ENCODE data around the gene PRICKLE3. TPM values are rescaled to one million over a fixed set of nuclear protein-coding genes. Genes with fewer than 3 reads are reported as not detected.
"Not testable (repeated sequence)": the region's sequence is repeated elsewhere in the genome, so short reads cannot be mapped to it uniquely, and the experiment has no call there.

The PRICKLE3 gene
- total RNA-seq, 1 experiment from 2014 or later = 14.5 TPM

DNA sequence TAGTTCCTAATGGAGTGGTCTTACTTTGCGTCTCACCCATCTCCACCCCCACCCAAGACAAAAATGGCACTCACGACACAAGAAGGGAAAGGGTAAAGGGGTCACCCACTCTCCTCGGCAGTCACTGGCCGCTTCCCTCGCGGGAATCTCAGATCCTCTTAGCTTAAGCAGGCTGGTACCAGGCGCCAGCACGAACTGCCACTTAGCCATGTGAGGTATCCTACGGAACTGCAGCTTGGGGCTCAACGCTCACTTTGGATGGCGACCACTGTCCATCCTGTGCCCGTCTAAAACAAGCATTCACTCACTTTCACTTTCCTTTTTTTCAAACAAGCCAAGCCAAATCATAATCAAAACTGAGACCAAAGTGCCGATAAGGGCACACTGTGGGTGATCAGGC lies 38.2 kb downstream of the PRICKLE3 start:
- peak overlapping the region; percentile 23 for H3K27ac Mint-ChIP-seq (ENCODE audit: low read depth, unreplicated experiment)
- no peaks in the 10 kb centered on the region for H3K4me1 Mint-ChIP-seq (ENCODE audit: insufficient read depth, unreplicated experiment)

DNA sequence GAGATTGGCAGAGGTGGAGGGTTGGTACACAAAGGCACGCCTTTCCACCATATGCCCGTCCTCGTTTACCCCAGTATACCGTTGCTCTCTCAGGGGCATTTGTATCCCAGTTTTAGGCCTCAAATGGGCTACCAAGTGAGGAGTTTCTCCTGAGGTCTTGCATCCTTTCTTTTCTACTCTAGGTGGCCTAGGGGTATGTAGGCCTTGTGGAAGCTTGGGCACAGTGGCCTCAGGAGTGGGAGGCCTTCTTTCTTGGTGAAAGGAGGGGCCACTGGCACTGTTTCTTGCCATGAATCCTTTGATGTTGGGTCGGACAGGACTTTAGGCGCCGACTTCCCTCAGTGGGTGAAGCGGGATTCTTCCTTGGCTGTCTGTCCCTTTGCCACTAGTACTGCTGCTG lies 38.9 kb downstream of the PRICKLE3 start:
- peaks cover 8% of the 10 kb centered on the region for H3K9me3 Mint-ChIP-seq (ENCODE audit: unreplicated experiment)
- no peaks in the 10 kb centered on the region for H3K4me1 Mint-ChIP-seq (ENCODE audit: insufficient read depth, unreplicated experiment)
- no peak overlapping the region for H3K4me3 Mint-ChIP-seq (ENCODE audit: unreplicated experiment)
- no peaks in the 10 kb centered on the region for H3K27me3 Mint-ChIP-seq (ENCODE audit: insufficient read depth, unreplicated experiment)
- no peak overlapping the region for H3K27ac Mint-ChIP-seq (ENCODE audit: low read depth, unreplicated experiment)
- no peak for DNase-seq (ENCODE audit: unreplicated experiment)
- BruUV-seq (replicated peaks) = no TSS peak
- H3K36me3 Mint-ChIP-seq (ENCODE audit: insufficient read depth, unreplicated experiment) = no peaks in the 10 kb centered on the region
- ChIA-PET POLR2A (no interaction called here), CTCF (no interaction called here)
- TF ChIP-seq, protein P1, sequence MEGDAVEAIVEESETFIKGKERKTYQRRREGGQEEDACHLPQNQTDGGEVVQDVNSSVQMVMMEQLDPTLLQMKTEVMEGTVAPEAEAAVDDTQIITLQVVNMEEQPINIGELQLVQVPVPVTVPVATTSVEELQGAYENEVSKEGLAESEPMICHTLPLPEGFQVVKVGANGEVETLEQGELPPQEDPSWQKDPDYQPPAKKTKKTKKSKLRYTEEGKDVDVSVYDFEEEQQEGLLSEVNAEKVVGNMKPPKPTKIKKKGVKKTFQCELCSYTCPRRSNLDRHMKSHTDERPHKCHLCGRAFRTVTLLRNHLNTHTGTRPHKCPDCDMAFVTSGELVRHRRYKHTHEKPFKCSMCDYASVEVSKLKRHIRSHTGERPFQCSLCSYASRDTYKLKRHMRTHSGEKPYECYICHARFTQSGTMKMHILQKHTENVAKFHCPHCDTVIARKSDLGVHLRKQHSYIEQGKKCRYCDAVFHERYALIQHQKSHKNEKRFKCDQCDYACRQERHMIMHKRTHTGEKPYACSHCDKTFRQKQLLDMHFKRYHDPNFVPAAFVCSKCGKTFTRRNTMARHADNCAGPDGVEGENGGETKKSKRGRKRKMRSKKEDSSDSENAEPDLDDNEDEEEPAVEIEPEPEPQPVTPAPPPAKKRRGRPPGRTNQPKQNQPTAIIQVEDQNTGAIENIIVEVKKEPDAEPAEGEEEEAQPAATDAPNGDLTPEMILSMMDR (IDR thresholded peaks at IDR 0.05; ENCODE audit: unreplicated experiment) = no peak
- intact Hi-C loops (cut with micrococcal nuclease) = no loop called here

More for the DNA sequence above, 38.2 kb downstream of the PRICKLE3 start:
- no TSS peak for BruUV-seq (replicated peaks)
- Mint-ChIP-seq H3K27me3 (ENCODE audit: insufficient read depth, unreplicated experiment) (no peaks in the 10 kb centered on the region), H3K4me3 (ENCODE audit: unreplicated experiment) (no peak overlapping the region), H3K9me3 (ENCODE audit: unreplicated experiment) (peaks cover 8% of the 10 kb centered on the region), H3K36me3 (ENCODE audit: insufficient read depth, unreplicated experiment) (no peaks in the 10 kb centered on the region)
- POLR2A ChIA-PET = no interaction called here
- TF ChIP-seq, protein P1 (IDR thresholded peaks at IDR 0.05; ENCODE audit: unreplicated experiment) = no peak
- DNase-seq (ENCODE audit: unreplicated experiment) = no peak
- CTCF ChIA-PET = interaction anchor here (0.7 kb wide), 1 partner anchor 1655 kb away, joined by 4 read pairs; no protein-coding TSS in a partner anchor
- intact Hi-C loops (cut with micrococcal nuclease) = no loop called here

DNA sequence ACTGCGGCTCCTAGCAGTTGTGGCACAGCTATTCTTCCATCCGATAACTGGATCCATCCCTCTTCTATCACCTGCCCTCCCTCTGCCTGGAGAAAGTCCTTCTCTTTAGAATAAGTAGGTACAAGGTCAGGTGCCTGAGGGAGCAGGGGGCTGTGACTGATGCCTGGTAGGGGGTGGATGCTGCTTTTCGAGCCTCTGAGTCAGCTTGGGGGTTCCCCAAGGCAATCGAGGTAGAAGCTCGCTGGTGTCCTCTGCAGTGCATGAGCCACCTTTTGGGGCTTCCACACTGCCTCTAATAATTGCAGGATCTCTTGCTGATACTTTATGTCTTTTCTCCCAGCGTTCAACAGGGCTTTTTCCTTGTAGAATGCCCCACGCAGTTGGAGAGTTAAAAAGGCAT lies 43.0 kb downstream of the PRICKLE3 start:
- peaks cover 12% of the 10 kb centered on the region for H3K9me3 Mint-ChIP-seq (ENCODE audit: unreplicated experiment)
- not testable (repeated sequence) for DNase-seq (ENCODE audit: unreplicated experiment); H3K27ac Mint-ChIP-seq (ENCODE audit: low read depth, unreplicated experiment)

DNA sequence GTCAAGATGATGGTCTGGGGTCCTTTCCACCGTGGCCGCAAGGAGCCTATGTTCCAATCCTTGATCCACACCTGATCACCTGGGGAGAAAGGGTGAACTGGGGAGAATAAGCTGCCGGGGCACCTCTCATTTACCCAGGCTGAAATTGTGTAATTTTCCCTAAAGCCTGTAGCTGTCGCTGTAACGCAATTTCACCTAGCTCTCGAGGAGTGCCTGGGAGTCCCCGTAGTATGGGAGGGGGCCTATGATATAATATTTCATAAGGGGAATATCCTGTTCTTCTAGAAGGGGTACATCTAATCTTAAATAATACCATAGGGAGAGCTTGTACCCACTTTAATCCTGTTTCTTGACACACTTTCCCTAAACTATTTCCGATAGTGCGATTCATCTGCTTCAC lies 43.9 kb downstream of the PRICKLE3 start:
- peaks cover 12% of the 10 kb centered on the region for H3K9me3 Mint-ChIP-seq (ENCODE audit: unreplicated experiment)
- BruUV-seq (replicated peaks); H3K4me1 Mint-ChIP-seq (ENCODE audit: insufficient read depth, unreplicated experiment); intact Hi-C loops (cut with micrococcal nuclease); DNase-seq (ENCODE audit: unreplicated experiment); H3K27me3 Mint-ChIP-seq (ENCODE audit: insufficient read depth, unreplicated experiment); H3K36me3 Mint-ChIP-seq (ENCODE audit: insufficient read depth, unreplicated experiment); H3K27ac Mint-ChIP-seq (ENCODE audit: low read depth, unreplicated experiment); H3K4me3 Mint-ChIP-seq (ENCODE audit: unreplicated experiment): not testable (repeated sequence)
- ChIA-PET CTCF (interaction anchor here (0.8 kb wide), 1 partner anchor 13 kb away, joined by 3 read pairs; no protein-coding TSS in a partner anchor), POLR2A (interaction anchor here (0.8 kb wide), 1 partner anchor 14 kb away, joined by 4 read pairs; no protein-coding TSS in a partner anchor)

More for the DNA sequence above, 43.0 kb downstream of the PRICKLE3 start:
- H3K4me3 Mint-ChIP-seq (ENCODE audit: unreplicated experiment); POLR2A ChIA-PET; intact Hi-C loops (cut with micrococcal nuclease); H3K4me1 Mint-ChIP-seq (ENCODE audit: insufficient read depth, unreplicated experiment); H3K36me3 Mint-ChIP-seq (ENCODE audit: insufficient read depth, unreplicated experiment); H3K27me3 Mint-ChIP-seq (ENCODE audit: insufficient read depth, unreplicated experiment); BruUV-seq (replicated peaks): not testable (repeated sequence)
- CTCF ChIA-PET = interaction anchor here (0.8 kb wide), 1 partner anchor 13 kb away, joined by 3 read pairs; no protein-coding TSS in a partner anchor

DNA sequence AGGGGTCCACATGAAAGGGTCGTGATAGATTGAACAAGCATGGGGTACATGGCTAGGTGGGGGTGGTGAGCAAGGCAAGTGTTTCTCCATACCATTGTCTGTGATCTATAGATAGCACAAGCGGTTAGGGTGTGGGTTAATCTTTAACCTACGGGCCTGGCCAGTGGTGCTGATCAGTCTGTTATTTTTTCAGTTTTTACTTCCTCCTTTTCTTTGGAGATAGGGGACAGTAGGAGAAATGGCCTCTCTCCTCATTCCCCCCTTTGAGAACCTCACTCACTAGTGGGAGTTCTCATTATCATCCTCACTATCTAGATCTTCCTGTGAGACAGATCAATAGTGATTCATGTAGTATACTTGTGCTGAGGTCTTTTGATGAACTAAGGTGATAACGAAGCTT lies 46.5 kb downstream of the PRICKLE3 start:
- no TSS peak for BruUV-seq (replicated peaks)
- ChIA-PET CTCF (interaction anchor here (1.9 kb wide), 1 partner anchor 16 kb away, joined by 7 read pairs; no protein-coding TSS in a partner anchor), POLR2A (no interaction called here)
- H3K4me1 Mint-ChIP-seq (ENCODE audit: insufficient read depth, unreplicated experiment) = no peaks in the 10 kb centered on the region
- no peak overlapping the region for H3K27ac Mint-ChIP-seq (ENCODE audit: low read depth, unreplicated experiment)
- peak; percentile 8 for DNase-seq (ENCODE audit: unreplicated experiment)
- peaks cover 12% of the 10 kb centered on the region for H3K9me3 Mint-ChIP-seq (ENCODE audit: unreplicated experiment)
- intact Hi-C loops (cut with micrococcal nuclease) = no loop called here
- no peaks in the 10 kb centered on the region for H3K36me3 Mint-ChIP-seq (ENCODE audit: insufficient read depth, unreplicated experiment)
- H3K27me3 Mint-ChIP-seq (ENCODE audit: insufficient read depth, unreplicated experiment) = no peaks in the 10 kb centered on the region
- TF ChIP-seq, protein P1 (IDR thresholded peaks at IDR 0.05; ENCODE audit: unreplicated experiment) = no peak
- H3K4me3 Mint-ChIP-seq (ENCODE audit: unreplicated experiment) = no peak overlapping the region

All from MCF 10A (cell line).